Aortic smooth muscle cell (primary cell): Measurements from ENCODE around the gene OR2L3. TPM values are rescaled to one million over a fixed set of nuclear protein-coding genes. Genes with fewer than 3 reads are reported as not detected.

Experiments used
- total RNA-seq: library from RNA; depleted of rRNA; stranded (reverse); fragments of >200 nt; gene quantifications from 2 replicates; pipeline ENCODE4 v1.2.3, GENCODE V29; 2014

Gene OR2L3
- not detected in 2 replicates for total RNA-seq

GRCh38 chr1:248046536-248046935, at the start of gene OR2L3:
OR2L3 (plus strand) TSS chr1:248046836; CDS start chr1:248060682, 13,846 bp downstream.

DNA sequence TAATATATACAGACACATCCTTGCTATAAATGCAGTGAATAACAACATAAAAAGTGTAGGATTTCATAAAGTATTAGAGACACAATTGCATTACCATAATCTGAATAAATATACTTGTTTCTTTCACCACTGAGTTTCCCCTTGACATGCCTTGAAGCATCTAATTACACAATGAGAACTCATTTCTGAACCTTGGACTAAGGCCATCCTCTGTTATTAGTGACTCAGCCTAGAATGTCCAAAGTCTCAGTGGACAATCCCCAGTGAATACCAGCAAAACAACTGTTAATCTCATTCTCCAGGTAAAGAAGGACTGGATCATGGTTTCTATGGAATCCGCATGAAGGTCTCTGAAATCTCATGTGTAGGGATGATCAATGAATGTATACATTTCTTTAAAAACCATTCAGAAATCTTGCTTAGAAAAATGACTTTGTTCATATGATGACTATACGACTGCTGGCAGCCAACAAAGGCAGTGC, 33.4 kb upstream of the OR2L3 start, which contains the start of gene OR2L5:
OR2L5 (plus strand) TSS at position 432 of the 482 bp plus-strand sequence. CDS start 8,288 bp downstream, outside the sequence.

DNA sequence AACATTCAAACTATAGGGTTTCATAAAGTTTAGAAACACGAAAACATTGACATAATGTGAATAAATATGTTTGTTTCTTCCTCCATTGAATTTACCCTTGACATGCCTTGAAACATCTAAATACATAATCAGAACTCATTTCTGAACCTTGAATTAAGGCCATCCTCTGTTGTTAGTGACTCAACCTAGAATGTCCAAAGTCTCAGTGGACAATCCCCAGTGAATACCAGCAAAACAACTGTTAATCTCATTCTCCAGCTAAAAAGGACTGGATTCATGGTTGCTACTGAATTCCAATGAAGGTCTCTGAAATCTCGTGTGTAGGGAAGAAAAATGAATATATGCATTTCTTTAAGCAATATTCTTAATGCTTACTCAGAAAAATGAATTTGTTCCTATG, 16.9 kb upstream of the OR2L3 start, which contains the start of gene OR2L2:
OR2L2 (plus strand) TSS at position 301 of the 400 bp plus-strand sequence. CDS start 8,198 bp downstream, outside the sequence.

DNA sequence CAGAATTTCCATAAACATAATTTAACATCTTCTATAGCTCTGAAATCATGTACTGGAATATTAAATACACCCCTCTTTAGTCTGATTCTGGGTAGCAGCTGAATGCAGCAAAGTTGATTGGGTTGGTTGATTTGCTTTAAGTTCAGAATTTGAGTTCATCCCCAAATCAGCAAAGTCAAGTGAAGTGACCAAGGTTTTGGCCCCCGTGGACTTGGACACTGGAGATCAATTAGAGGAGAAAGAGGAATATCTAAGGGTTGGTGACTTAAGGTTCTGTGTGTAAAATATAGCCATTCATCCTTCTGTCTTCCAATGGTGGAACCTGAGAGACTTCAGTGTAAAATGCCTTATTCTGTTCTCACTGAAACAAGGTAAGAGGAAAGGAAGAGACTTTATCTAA, 48.2 kb downstream of the OR2L3 start, which contains the start of gene OR2L13:
OR2L13 (plus strand) TSS at position 301 of the 400 bp plus-strand sequence. CDS start 4,192 bp downstream, outside the sequence.

Other genes with a start within 250 kb of the OR2L3 start
- not detected in 2 replicates for gene OR14A16, start 222.7 kb upstream of the OR2L3 start, total RNA-seq
- not detected in 2 replicates for gene OR11L1, start 204.9 kb upstream of the OR2L3 start, total RNA-seq
- 0.06 and 0.53 TPM in 2 replicates for gene TRIM58, start 189.6 kb upstream of the OR2L3 start, total RNA-seq
- gene OR2W3, start 151.2 kb upstream of the OR2L3 start, total RNA-seq, result 0.26 TPM in 1 of 2 replicates, not detected in the other
- not detected in 2 replicates for gene OR2T8, start 126.6 kb upstream of the OR2L3 start, total RNA-seq
- gene OR2AJ1, start 121.9 kb upstream of the OR2L3 start, total RNA-seq, result not detected in 2 replicates
- gene OR2L8, start 98.0 kb upstream of the OR2L3 start, total RNA-seq, result not detected in 2 replicates
- not detected in 2 replicates for gene OR2AK2, start 81.6 kb upstream of the OR2L3 start, total RNA-seq
- not detected in 2 replicates for gene OR2L5, start 33.2 kb upstream of the OR2L3 start, total RNA-seq
- gene OR2L2, start 16.8 kb upstream of the OR2L3 start, total RNA-seq, result under 0.01 TPM in 2 replicates
- gene OR2L13, start 48.3 kb downstream of the OR2L3 start, total RNA-seq, result not detected in 2 replicates
- not detected in 2 replicates for gene OR2M5, start 98.3 kb downstream of the OR2L3 start, total RNA-seq
- gene OR2M2, start 128.0 kb downstream of the OR2L3 start, total RNA-seq, result not detected in 2 replicates
- gene OR2M3, start 150.4 kb downstream of the OR2L3 start, total RNA-seq, result not detected in 2 replicates
- not detected in 2 replicates for gene OR2M4, start 184.6 kb downstream of the OR2L3 start, total RNA-seq
- gene OR2T33, start 231.1 kb downstream of the OR2L3 start, total RNA-seq, result not detected in 2 replicates